ENCODE results near the gene TAS1R1. TPM values are rescaled to one million over a fixed set of nuclear protein-coding genes. Genes with fewer than 3 reads are reported as not detected.

The TAS1R1 gene
- total and polyA plus RNA-seq, 9 of the 15 experiments (the other 6 are each of a cell fraction or from before 2014, with no cell fraction given), result 0.06 TPM; not detected in 8

GRCh38 chr1:6614929-6615785 is 60.0 kb downstream of the TAS1R1 start (continued):
- TF ChIP-seq HMGXB4 (CRISPR knock-in tag; IDR thresholded peaks at IDR 0.05) (no peak), MTF1 (CRISPR knock-in tag; IDR thresholded peaks at IDR 0.05; ENCODE audit: borderline replicate concordance) (no peak), ZFPM2 (CRISPR knock-in tag; IDR thresholded peaks at IDR 0.05) (no peak), CCNT2 (IDR thresholded peaks at IDR 0.05; ENCODE audit: borderline replicate concordance, extremely low read depth, insufficient read length, low read depth, low read length) (peak; percentile 42)

- H3K4me1 ChIP-seq (replicated peaks in 1 of 2; ENCODE audit: control insufficient read depth in 2 of 2, insufficient read depth in 2 of 2, low read length in 2 of 2), result peaks cover 13 to 25% of the 10 kb centered on the region in 2 experiments
- H3K79me2 ChIP-seq (ENCODE audit: control insufficient read depth, insufficient read depth, low read length), result peaks cover 89% of the 10 kb centered on the region
- no TSS peak for BruUV-seq (replicated peaks)
- no peak for ATAC-seq
- H3K4me2 ChIP-seq (ENCODE audit: insufficient read depth, low read length), result no peak overlapping the region
- no peak overlapping the region for H3K4me3 ChIP-seq
- ChIA-PET POLR2A (no interaction called here), CTCF (ENCODE audit: low intra/inter-chr PET ratio) (no interaction called here)
- no peak for DNase-seq (ENCODE audit: extremely low read depth in 1 of 4, low spot score in 3 of 4)
- H3K36me3 ChIP-seq (ENCODE audit: control insufficient read depth, insufficient read depth, low read length), result peaks cover 79% of the 10 kb centered on the region
- no peak overlapping the region for H3K9ac ChIP-seq (ENCODE audit: insufficient read depth in 1 of 2, low read depth in 2 of 2, low read length in 2 of 2)
- in situ Hi-C loops (cut with MboI) (no loop called here), intact Hi-C loops (cut with micrococcal nuclease) (no loop called here)
- no peak overlapping the region for H3K27ac ChIP-seq (ENCODE audit: extremely low read depth, low read depth, low read length)
- H3K9me1 ChIP-seq (ENCODE audit: control insufficient read depth, insufficient read depth, low read length), result peaks cover 3% of the 10 kb centered on the region
- H3K27me3 ChIP-seq (ENCODE audit: control insufficient read depth in 2 of 2, insufficient read depth in 2 of 2, low read length in 2 of 2), result no peaks in the 10 kb centered on the region
- H2AFZ ChIP-seq (ENCODE audit: low read depth, low read length), result no peak overlapping the region
- H4K20me1 ChIP-seq (replicated peaks; ENCODE audit: control insufficient read depth, insufficient read depth, low read length), result peaks cover 31% of the 10 kb centered on the region
- WGBS (ENCODE audit: insufficient coverage, low coverage, missing lambda C conversion rate), result 95% methylated on average over 4 of the region's 4 CpGs
- TF ChIP-seq ARID1B (IDR thresholded peaks at IDR 0.05), result no peak
- no peak for TF ChIP-seq SFPQ (IDR thresholded peaks at IDR 0.05; ENCODE audit: low read depth, low read length)
- no peak for TF ChIP-seq MTA2 (IDR thresholded peaks at IDR 0.05; ENCODE audit: low read depth)
- TF ChIP-seq ZNF347 (CRISPR knock-in tag; IDR thresholded peaks at IDR 0.05; ENCODE audit: low read depth), result no peak
- no peak for TF ChIP-seq TOE1 (IDR thresholded peaks at IDR 0.05; ENCODE audit: borderline replicate concordance)
- TF ChIP-seq TOE1 (CRISPR knock-in tag; IDR thresholded peaks at IDR 0.05; ENCODE audit: borderline replicate concordance, low read depth), result no peak
- no peak for TF ChIP-seq THRB (CRISPR knock-in tag; conservative IDR thresholded peaks at IDR 0.05)
- TF ChIP-seq GMEB1 (CRISPR knock-in tag; IDR thresholded peaks at IDR 0.05), result no peak
- TF ChIP-seq ZFP30 (CRISPR knock-in tag; IDR thresholded peaks at IDR 0.05; ENCODE audit: borderline replicate concordance), result no peak
- no peaks in the 10 kb centered on the region for H3K9me3 ChIP-seq (replicated peaks; ENCODE audit: control insufficient read depth, insufficient read depth, low read depth, low read length)
- no peak for FAIRE-seq
Measured at GRCh38 chr1:6619045-6619444, 63.9 kb downstream of the TAS1R1 start.
